ENCODE measurements around the gene PKP2. TPM values are rescaled to one million over a fixed set of nuclear protein-coding genes. Genes with fewer than 3 reads are reported as not detected.

Gene PKP2
- total and polyA plus RNA-seq, 2 of the 13 experiments (the other 11 are each of a cell fraction or from before 2014, with no cell fraction given): 15.1 to 25.3 TPM

DNA sequence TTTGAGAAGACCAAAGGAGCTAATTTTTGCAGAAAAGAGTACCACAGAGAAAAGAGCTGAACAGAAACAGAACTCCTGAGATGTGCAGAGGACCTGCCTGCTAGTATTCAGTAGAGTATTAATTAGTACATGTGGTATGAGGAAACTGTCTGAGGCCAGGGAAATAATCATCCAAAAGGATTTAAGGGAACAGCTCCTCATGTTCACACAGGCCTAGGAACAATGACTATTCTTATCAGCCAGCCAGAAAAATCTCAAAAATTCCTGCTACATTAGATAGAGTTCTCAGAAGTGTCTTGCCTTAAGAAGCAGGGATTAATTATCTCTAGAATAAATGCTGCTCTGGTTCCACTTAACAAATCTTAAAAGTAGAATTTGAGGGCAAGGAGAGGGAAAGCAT lies 36.4 kb downstream of the PKP2 start:
- no peaks in the 10 kb centered on the region for H3K27me3 ChIP-seq (ENCODE audit: control insufficient read depth in 1 of 2, insufficient read depth in 2 of 2, low read length in 2 of 2)
- TF ChIP-seq, protein P1, sequence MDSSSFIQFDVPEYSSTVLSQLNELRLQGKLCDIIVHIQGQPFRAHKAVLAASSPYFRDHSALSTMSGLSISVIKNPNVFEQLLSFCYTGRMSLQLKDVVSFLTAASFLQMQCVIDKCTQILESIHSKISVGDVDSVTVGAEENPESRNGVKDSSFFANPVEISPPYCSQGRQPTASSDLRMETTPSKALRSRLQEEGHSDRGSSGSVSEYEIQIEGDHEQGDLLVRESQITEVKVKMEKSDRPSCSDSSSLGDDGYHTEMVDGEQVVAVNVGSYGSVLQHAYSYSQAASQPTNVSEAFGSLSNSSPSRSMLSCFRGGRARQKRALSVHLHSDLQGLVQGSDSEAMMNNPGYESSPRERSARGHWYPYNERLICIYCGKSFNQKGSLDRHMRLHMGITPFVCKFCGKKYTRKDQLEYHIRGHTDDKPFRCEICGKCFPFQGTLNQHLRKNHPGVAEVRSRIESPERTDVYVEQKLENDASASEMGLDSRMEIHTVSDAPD (CRISPR knock-in tag; IDR thresholded peaks at IDR 0.05): no peak
- TF ChIP-seq POLR2AphosphoS2 (IDR thresholded peaks at IDR 0.05; ENCODE audit: low read depth, low read length) (no peak), GABPA (IDR thresholded peaks at IDR 0.05; ENCODE audit: low read depth, low read length) (no peak), GABPA (CRISPR knock-in tag; IDR thresholded peaks at IDR 0.05; ENCODE audit: low read depth) (no peak), ZNF83 (CRISPR knock-in tag; IDR thresholded peaks at IDR 0.05; ENCODE audit: borderline replicate concordance) (no peak), SNAI1 (CRISPR knock-in tag; IDR thresholded peaks at IDR 0.05; ENCODE audit: borderline replicate concordance) (no peak), ERF (CRISPR knock-in tag; IDR thresholded peaks at IDR 0.05) (no peak), HOXA3 (CRISPR knock-in tag; IDR thresholded peaks at IDR 0.05) (no peak), RBAK (CRISPR knock-in tag; IDR thresholded peaks at IDR 0.05) (no peak), ZNF720 (CRISPR knock-in tag; IDR thresholded peaks at IDR 0.05) (no peak), U2AF2 (IDR thresholded peaks at IDR 0.05; ENCODE audit: low read depth, low read length) (no peak), SNRNP70 (IDR thresholded peaks at IDR 0.05; ENCODE audit: low read depth, low read length) (no peak), NFATC3 (CRISPR knock-in tag; IDR thresholded peaks at IDR 0.05) (no peak), NFIC (IDR thresholded peaks at IDR 0.05; ENCODE audit: low read length) (no peak), ZSCAN22 (CRISPR knock-in tag; IDR thresholded peaks at IDR 0.05) (no peak), TOPORS (CRISPR knock-in tag; IDR thresholded peaks at IDR 0.05) (no peak), PHF8 (CRISPR knock-in tag; IDR thresholded peaks at IDR 0.05) (no peak)
- TF ChIP-seq, protein P2, sequence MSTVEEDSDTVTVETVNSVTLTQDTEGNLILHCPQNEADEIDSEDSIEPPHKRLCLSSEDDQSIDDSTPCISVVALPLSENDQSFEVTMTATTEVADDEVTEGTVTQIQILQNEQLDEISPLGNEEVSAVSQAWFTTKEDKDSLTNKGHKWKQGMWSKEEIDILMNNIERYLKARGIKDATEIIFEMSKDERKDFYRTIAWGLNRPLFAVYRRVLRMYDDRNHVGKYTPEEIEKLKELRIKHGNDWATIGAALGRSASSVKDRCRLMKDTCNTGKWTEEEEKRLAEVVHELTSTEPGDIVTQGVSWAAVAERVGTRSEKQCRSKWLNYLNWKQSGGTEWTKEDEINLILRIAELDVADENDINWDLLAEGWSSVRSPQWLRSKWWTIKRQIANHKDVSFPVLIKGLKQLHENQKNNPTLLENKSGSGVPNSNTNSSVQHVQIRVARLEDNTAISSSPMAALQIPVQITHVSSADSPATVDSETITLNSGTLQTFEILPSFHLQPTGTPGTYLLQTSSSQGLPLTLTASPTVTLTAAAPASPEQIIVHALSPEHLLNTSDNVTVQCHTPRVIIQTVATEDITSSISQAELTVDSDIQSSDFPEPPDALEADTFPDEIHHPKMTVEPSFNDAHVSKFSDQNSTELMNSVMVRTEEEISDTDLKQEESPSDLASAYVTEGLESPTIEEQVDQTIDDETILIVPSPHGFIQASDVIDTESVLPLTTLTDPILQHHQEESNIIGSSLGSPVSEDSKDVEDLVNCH (CRISPR knock-in tag; IDR thresholded peaks at IDR 0.05): no peak
- TF ChIP-seq, protein P3, sequence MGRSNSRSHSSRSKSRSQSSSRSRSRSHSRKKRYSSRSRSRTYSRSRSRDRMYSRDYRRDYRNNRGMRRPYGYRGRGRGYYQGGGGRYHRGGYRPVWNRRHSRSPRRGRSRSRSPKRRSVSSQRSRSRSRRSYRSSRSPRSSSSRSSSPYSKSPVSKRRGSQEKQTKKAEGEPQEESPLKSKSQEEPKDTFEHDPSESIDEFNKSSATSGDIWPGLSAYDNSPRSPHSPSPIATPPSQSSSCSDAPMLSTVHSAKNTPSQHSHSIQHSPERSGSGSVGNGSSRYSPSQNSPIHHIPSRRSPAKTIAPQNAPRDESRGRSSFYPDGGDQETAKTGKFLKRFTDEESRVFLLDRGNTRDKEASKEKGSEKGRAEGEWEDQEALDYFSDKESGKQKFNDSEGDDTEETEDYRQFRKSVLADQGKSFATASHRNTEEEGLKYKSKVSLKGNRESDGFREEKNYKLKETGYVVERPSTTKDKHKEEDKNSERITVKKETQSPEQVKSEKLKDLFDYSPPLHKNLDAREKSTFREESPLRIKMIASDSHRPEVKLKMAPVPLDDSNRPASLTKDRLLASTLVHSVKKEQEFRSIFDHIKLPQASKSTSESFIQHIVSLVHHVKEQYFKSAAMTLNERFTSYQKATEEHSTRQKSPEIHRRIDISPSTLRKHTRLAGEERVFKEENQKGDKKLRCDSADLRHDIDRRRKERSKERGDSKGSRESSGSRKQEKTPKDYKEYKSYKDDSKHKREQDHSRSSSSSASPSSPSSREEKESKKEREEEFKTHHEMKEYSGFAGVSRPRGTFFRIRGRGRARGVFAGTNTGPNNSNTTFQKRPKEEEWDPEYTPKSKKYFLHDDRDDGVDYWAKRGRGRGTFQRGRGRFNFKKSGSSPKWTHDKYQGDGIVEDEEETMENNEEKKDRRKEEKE (IDR thresholded peaks at IDR 0.05): no peak
- TF ChIP-seq, protein P4, sequence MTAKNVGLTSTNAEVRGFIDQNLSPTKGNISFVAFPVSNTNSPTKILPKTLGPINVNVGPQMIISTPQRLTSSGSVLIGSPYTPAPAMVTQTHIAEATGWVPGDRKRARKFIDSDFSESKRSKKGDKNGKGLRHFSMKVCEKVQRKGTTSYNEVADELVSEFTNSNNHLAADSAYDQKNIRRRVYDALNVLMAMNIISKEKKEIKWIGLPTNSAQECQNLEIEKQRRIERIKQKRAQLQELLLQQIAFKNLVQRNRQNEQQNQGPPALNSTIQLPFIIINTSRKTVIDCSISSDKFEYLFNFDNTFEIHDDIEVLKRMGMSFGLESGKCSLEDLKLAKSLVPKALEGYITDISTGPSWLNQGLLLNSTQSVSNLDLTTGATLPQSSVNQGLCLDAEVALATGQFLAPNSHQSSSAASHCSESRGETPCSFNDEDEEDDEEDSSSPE (CRISPR knock-in tag; IDR thresholded peaks at IDR 0.05): no peak
- H3K9me3 ChIP-seq (ENCODE audit: low read length): no peaks in the 10 kb centered on the region
- ATAC-seq: no peak
- H3K27ac ChIP-seq (ENCODE audit: extremely low read length, insufficient read depth, low read length): no peak overlapping the region
- no peaks in the 10 kb centered on the region for H4K20me1 ChIP-seq (ENCODE audit: insufficient read depth, low read length)
- no TSS peak for BruUV-seq (replicated peaks)
- no peaks in the 10 kb centered on the region; a peak in 1 of 5 replicates for H3K36me3 ChIP-seq (replicated peaks in 1 of 2; ENCODE audit: control insufficient read depth in 1 of 2, insufficient read depth in 2 of 2, low read length in 2 of 2)
- H3K4me3 ChIP-seq (replicated peaks in 1 of 3; ENCODE audit: insufficient read depth in 1 of 3, low read depth in 2 of 3, low read length in 3 of 3): no peak overlapping the region
- H2AFZ ChIP-seq (ENCODE audit: low read length): no peak overlapping the region
- intact Hi-C loops (cut with micrococcal nuclease; ENCODE audit: unreplicated experiment) (loop anchor here (10.0 kb wide), 1 partner anchor 105 kb away; the partner anchor contains the start of gene YARS2), in situ Hi-C loops (cut with HindIII; ENCODE audit: extremely low pct_ligation_motif_present, low pct_unique_long_range_greater_than_20kb) (no loop called here)
- peaks cover 8% of the 10 kb centered on the region for H3K79me2 ChIP-seq (ENCODE audit: insufficient read depth, low read length)
- ChIA-PET CTCF (ENCODE audit: low intra/inter-chr PET ratio, low total read pairs) (no interaction called here), POLR2A (no interaction called here)
- H3K9ac ChIP-seq (ENCODE audit: insufficient read depth, low read depth, low read length): no peak overlapping the region
- FAIRE-seq: no peak
- no peaks in the 10 kb centered on the region for H3K4me1 ChIP-seq (ENCODE audit: insufficient read depth, low read length)
- DNase-seq (ENCODE audit: low spot score): no peak
- H3K4me2 ChIP-seq (ENCODE audit: low read depth, low read length): no peak overlapping the region
